ENCODE results near the gene AP1G1. TPM values are rescaled to one million over a fixed set of nuclear protein-coding genes. Genes with fewer than 3 reads are reported as not detected.
"Not testable (repeated sequence)": the region's sequence is repeated elsewhere in the genome, so short reads cannot be mapped to it uniquely, and the experiment has no call there.

AP1G1 gene
- total RNA-seq, 1 donor from 2014 or later, result 62.7 TPM

- H3K36me3 Mint-ChIP-seq (ENCODE audit: low read depth), result peaks cover 17% of the 10 kb centered on the region
- H3K27me3 Mint-ChIP-seq (ENCODE audit: low read depth), result no peaks in the 10 kb centered on the region
- peak; percentile 12 for TF ChIP-seq CTCF (IDR thresholded peaks at IDR 0.05)
- no peaks in the 10 kb centered on the region for H3K9me3 Mint-ChIP-seq (ENCODE audit: low read depth)
- peak; percentile 96 for DNase-seq (ENCODE audit: low spot score)
- peaks cover 32% of the 10 kb centered on the region for H3K4me1 Mint-ChIP-seq (ENCODE audit: low read depth)
- H3K4me3 Mint-ChIP-seq (ENCODE audit: unreplicated experiment), result peak within 1 kb of the TSS; percentile 91
- peak within 1 kb of the TSS; percentile 96 for H3K27ac Mint-ChIP-seq (ENCODE audit: unreplicated experiment)
Observed at GRCh38 chr16:71845639-71846430, 37.2 kb upstream of the AP1G1 start, which contains the start of gene ATXN1L. TSS of gene ATXN1L (plus strand) at chr16:71845976. CDS start at chr16:71849741, 3,765 bp downstream.

GRCh38 chr16:71843572-71843971 is 34.9 kb upstream of the AP1G1 start:
- Mint-ChIP-seq H3K9me3 (ENCODE audit: low read depth) (no peaks in the 10 kb centered on the region), H3K4me3 (ENCODE audit: unreplicated experiment) (no peak overlapping the region), H3K27me3 (ENCODE audit: low read depth) (no peaks in the 10 kb centered on the region), H3K36me3 (ENCODE audit: low read depth) (peaks cover 6% of the 10 kb centered on the region), H3K4me1 (ENCODE audit: low read depth) (peaks cover 31% of the 10 kb centered on the region), H3K27ac (ENCODE audit: unreplicated experiment) (no peak overlapping the region)
- DNase-seq (ENCODE audit: low spot score), result no peak
- TF ChIP-seq CTCF (IDR thresholded peaks at IDR 0.05), result no peak

- H3K27ac Mint-ChIP-seq (ENCODE audit: unreplicated experiment), result no peak overlapping the region
Observed at GRCh38 chr16:71840052-71840451, 31.4 kb upstream of the AP1G1 start.

GRCh38 chr16:71837150-71837549 is 28.5 kb upstream of the AP1G1 start:
- no peak for TF ChIP-seq CTCF (IDR thresholded peaks at IDR 0.05)
- Mint-ChIP-seq H3K4me1 (ENCODE audit: low read depth) (no peaks in the 10 kb centered on the region), H3K36me3 (ENCODE audit: low read depth) (no peaks in the 10 kb centered on the region), H3K9me3 (ENCODE audit: low read depth) (no peaks in the 10 kb centered on the region), H3K27ac (ENCODE audit: unreplicated experiment) (no peak overlapping the region), H3K27me3 (ENCODE audit: low read depth) (no peaks in the 10 kb centered on the region), H3K4me3 (ENCODE audit: unreplicated experiment) (no peak overlapping the region)
- no peak for DNase-seq (ENCODE audit: low spot score)

More at GRCh38 chr16:71840052-71840451, 31.4 kb upstream of the AP1G1 start:
- no peaks in the 10 kb centered on the region for H3K27me3 Mint-ChIP-seq (ENCODE audit: low read depth)
- no peak for TF ChIP-seq CTCF (IDR thresholded peaks at IDR 0.05)
- no peak for DNase-seq (ENCODE audit: low spot score)
- H3K9me3 Mint-ChIP-seq (ENCODE audit: low read depth), result no peaks in the 10 kb centered on the region
- peaks cover 2% of the 10 kb centered on the region for H3K4me1 Mint-ChIP-seq (ENCODE audit: low read depth)
- no peak overlapping the region for H3K4me3 Mint-ChIP-seq (ENCODE audit: unreplicated experiment)
- no peaks in the 10 kb centered on the region for H3K36me3 Mint-ChIP-seq (ENCODE audit: low read depth)

- Mint-ChIP-seq H3K27me3 (ENCODE audit: low read depth) (no peaks in the 10 kb centered on the region), H3K4me1 (ENCODE audit: low read depth) (no peaks in the 10 kb centered on the region), H3K27ac (ENCODE audit: unreplicated experiment) (no peak overlapping the region), H3K36me3 (ENCODE audit: low read depth) (no peaks in the 10 kb centered on the region), H3K9me3 (ENCODE audit: low read depth) (no peaks in the 10 kb centered on the region), H3K4me3 (ENCODE audit: unreplicated experiment) (no peak overlapping the region)
- DNase-seq (ENCODE audit: low spot score), result no peak
- no peak for TF ChIP-seq CTCF (IDR thresholded peaks at IDR 0.05)
Observed at GRCh38 chr16:71834291-71834690, 25.7 kb upstream of the AP1G1 start.

- not testable (repeated sequence) for H3K4me1 Mint-ChIP-seq (ENCODE audit: low read depth); H3K27ac Mint-ChIP-seq (ENCODE audit: unreplicated experiment); H3K36me3 Mint-ChIP-seq (ENCODE audit: low read depth); H3K27me3 Mint-ChIP-seq (ENCODE audit: low read depth); H3K9me3 Mint-ChIP-seq (ENCODE audit: low read depth); DNase-seq (ENCODE audit: low spot score); H3K4me3 Mint-ChIP-seq (ENCODE audit: unreplicated experiment)
Observed at GRCh38 chr16:71832112-71832511, 23.5 kb upstream of the AP1G1 start.

GRCh38 chr16:71831698-71832097 is 23.1 kb upstream of the AP1G1 start:
- H3K27me3 Mint-ChIP-seq (ENCODE audit: low read depth); H3K9me3 Mint-ChIP-seq (ENCODE audit: low read depth); DNase-seq (ENCODE audit: low spot score); H3K4me3 Mint-ChIP-seq (ENCODE audit: unreplicated experiment); H3K4me1 Mint-ChIP-seq (ENCODE audit: low read depth); H3K36me3 Mint-ChIP-seq (ENCODE audit: low read depth); H3K27ac Mint-ChIP-seq (ENCODE audit: unreplicated experiment): not testable (repeated sequence)

Measured in chondrocyte (in vitro differentiated cells).